Mucosa of descending colon (tissue), 3 donors: ENCODE measurements around the gene THSD7A. TPM values are rescaled to one million over a fixed set of nuclear protein-coding genes. Genes with fewer than 3 reads are reported as not detected.
A peak's percentile ranks its signal among the peaks of the same experiment; 100 is the strongest.

ENCODE experiments used
- ATAC-seq: fragments of 200-7000 bp; cut with Tn5 transposase; one replicate; pipeline ENCODE4 v1.9.1; 2020; ENCODE audit warnings: mild to moderate bottlenecking, moderate library complexity
- DNase-seq, 3 donors: peaks; one replicate each; pipeline ENCODE4 v3.0.0-alpha.2; 2020
- H3K36me3 ChIP-seq: fragments of 200-600 bp; one replicate; pipeline ENCODE4 v1.8.0; 2021; ENCODE audit warnings: low read depth, mild to moderate bottlenecking
- H3K4me1 ChIP-seq: fragments of 200-600 bp; one replicate; pipeline ENCODE4 v1.8.0; 2021; ENCODE audit warnings: low read depth, mild to moderate bottlenecking
- H3K4me3 ChIP-seq: fragments of 200-600 bp; one replicate; pipeline ENCODE4 v1.8.0; 2021; ENCODE audit warnings: mild to moderate bottlenecking
- H3K9me3 ChIP-seq: fragments of 200-600 bp; one replicate; pipeline ENCODE4 v1.8.0; 2021; ENCODE audit warnings: mild to moderate bottlenecking
- CTCF ChIP-seq: fragments of 200-600 bp; IDR thresholded peaks from one replicate; pipeline ENCODE4 v1.8.0; 2022; ENCODE audit warnings: antibody characterized with exemption, mild to moderate bottlenecking
- intact Hi-C, 2 donors: fragments of 100-400 bp; cut with DNase I in 1 of 2; cut with micrococcal nuclease in 1 of 2; formaldehyde crosslinking; loops; one replicate each; pipeline versions ENCODE4 v1.11.0 to v1.11.1; 2022; cut with DNase I, micrococcal nuclease
- total RNA-seq, 3 donors: library from RNA; stranded (reverse); fragmentation: NEBNext Ultra II Directional in 2 of 3; extraction: Animal tissue kit (Norgen Biotek cat#: 25700) in 2 of 3; gene quantifications; one replicate each; pipeline versions ENCODE4 v1.2.1 to v1.2.4, GENCODE V29; 2021 to 2023
- donor health status: DM: no; HTN: no; CAD: no; lungs with moderate emphysema.
- donor health status: DM: no; HTN: no; CAD: no.
- donor health status: DM: no; HTN: yes; CAD: no.

THSD7A gene
- total RNA-seq, 3 donors from 2014 or later: 1.0 to 5.4 (median 3.4) TPM

GRCh38 chr7:11830582-11831155 lies 1.3 kb downstream of the THSD7A start:
- H3K36me3 ChIP-seq: no peaks in the 10 kb centered on the region
- TF ChIP-seq CTCF: no peak
- DNase-seq: no peak
- no peaks in the 10 kb centered on the region for H3K9me3 ChIP-seq
- ATAC-seq: peak; percentile 31
- H3K4me1 ChIP-seq: no peaks in the 10 kb centered on the region
- intact Hi-C loops: no loop called here
- no peak overlapping the region for H3K4me3 ChIP-seq

GRCh38 chr7:11829954-11830353 lies 2.0 kb downstream of the THSD7A start:
- no peak for DNase-seq
- no peak for ATAC-seq
- Histone ChIP-seq H3K4me1 (no peaks in the 10 kb centered on the region), H3K9me3 (no peaks in the 10 kb centered on the region), H3K36me3 (no peaks in the 10 kb centered on the region), H3K4me3 (no peak overlapping the region)
- intact Hi-C loops: no loop called here
- TF ChIP-seq CTCF: no peak

DNA sequence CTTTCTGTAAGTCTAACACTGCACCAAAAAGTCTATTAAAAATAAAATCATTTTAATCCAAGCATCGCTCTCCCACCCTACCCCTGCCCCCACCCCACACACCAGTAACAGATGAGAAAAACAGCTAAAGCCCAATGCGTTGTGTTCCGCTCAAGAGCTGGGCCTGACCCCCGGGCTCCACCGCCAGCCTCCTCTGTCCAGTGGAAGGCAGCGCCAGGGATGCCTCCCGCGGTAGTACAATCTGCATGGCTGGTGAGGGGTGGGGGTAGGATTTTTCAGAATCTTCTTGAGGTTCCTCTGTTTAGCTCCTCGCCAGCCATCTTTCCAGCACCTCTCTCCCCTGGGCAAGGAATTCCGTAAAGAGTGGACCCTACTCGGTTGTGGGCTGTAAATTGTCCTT lies 12.1 kb downstream of the THSD7A start:
- TF ChIP-seq CTCF: no peak
- H3K4me3 ChIP-seq: no peak overlapping the region
- no peaks in the 10 kb centered on the region for H3K4me1 ChIP-seq
- no peaks in the 10 kb centered on the region for H3K36me3 ChIP-seq
- intact Hi-C loops: no loop called here
- no peaks in the 10 kb centered on the region for H3K9me3 ChIP-seq
- DNase-seq: no peak
- ATAC-seq: no peak

DNA sequence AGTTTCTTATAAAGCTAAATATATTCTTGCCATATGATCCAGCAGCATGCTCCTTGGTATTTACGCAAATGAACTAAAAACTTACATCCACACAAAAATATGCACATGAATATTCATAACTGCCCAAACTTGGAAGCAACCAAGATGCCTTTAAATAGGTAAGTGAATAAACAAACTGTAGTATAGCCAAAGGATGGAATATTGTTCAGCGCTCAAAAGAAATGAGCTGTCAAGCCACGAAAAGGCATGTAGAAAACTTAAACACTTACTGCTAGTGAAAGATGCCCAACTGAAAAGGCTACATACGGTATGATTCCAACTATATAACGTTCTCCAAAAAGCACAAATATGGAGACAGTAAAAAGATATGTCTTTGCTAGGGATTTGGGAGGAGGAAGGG lies 12.7 kb downstream of the THSD7A start:
- DNase-seq: no peak
- intact Hi-C loops: no loop called here
- no peaks in the 10 kb centered on the region for H3K9me3 ChIP-seq

DNA sequence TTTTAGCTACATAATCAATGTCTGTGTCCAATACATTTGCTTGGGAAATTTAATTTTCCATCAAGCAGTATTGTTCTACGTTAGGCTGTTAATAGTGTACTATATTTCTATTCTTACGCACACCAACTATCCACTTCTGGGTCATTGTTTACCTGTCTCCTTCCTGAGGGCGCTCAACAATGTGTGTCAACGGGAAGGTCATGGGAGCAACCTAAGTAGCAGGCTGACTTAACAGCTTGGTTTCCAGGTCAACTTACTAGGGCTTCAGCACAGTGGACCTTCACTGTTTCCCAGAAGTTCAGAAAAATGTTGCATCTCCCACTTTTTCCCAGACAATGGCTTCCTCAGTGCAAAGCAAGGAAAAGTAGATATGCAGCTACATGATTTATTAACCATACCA lies 13.7 kb downstream of the THSD7A start:
- DNase-seq (no peak), ATAC-seq (no peak)
- intact Hi-C loops: no loop called here
- TF ChIP-seq CTCF: no peak
- no peaks in the 10 kb centered on the region for H3K4me1 ChIP-seq
- H3K9me3 ChIP-seq: no peaks in the 10 kb centered on the region
- no peak overlapping the region for H3K4me3 ChIP-seq
- no peaks in the 10 kb centered on the region for H3K36me3 ChIP-seq

More for the DNA sequence above, 12.7 kb downstream of the THSD7A start:
- no peaks in the 10 kb centered on the region for H3K36me3 ChIP-seq
- no peak for ATAC-seq
- no peak for TF ChIP-seq CTCF
- no peaks in the 10 kb centered on the region for H3K4me1 ChIP-seq
- no peak overlapping the region for H3K4me3 ChIP-seq
